Endothelial cell of umbilical vein (primary cell): Measurements from ENCODE around the gene PRR5L. TPM values are rescaled to one million over a fixed set of nuclear protein-coding genes. Genes with fewer than 3 reads are reported as not detected.
A peak's percentile ranks its signal among the peaks of the same experiment; 100 is the strongest.

ENCODE experiments used
- BruUV-seq: library from RNA; stranded (reverse); fragments of 400-500 nt; replicated peaks from 2 replicates; lab custom pipeline; 2021; lab: Mats Ljungman, UMichigan
- CTCF ChIA-PET: fragments of 300-600, 350-600 bp; sonication (Branson Sonifier 250); formaldehyde crosslinking; loops from one replicate; lab custom pipeline; 2021; ENCODE audit warnings: antibody characterized with exemption, inconsistent platforms; lab: Charles Lee
- POLR2A ChIA-PET: fragments of 300-600, 350-600 bp; sonication (Branson Sonifier 250); formaldehyde crosslinking; loops from one replicate; lab custom pipeline; 2021; ENCODE audit warnings: antibody characterized with exemption, inconsistent platforms; lab: Charles Lee
- DNase-seq: peaks from one replicate; pipeline ENCODE4 v3.0.0-alpha.2; 2011; ENCODE audit warnings: low read depth, low spot score
- FAIRE-seq: peaks from 2 replicates; lab custom pipeline; 2011; peaks lifted over from hg19 to GRCh38; lab: Jason Lieb, UNC
- H2AFZ ChIP-seq: 2 replicates; pipeline ENCODE4 v1.6.0; 2012; ENCODE audit warnings: low read depth, low read length, control low read depth, inconsistent platforms
- H3K27ac ChIP-seq: 2 replicates; pipeline ENCODE4 v1.5.1; 2011; ENCODE audit warnings: low read depth, mild to moderate bottlenecking, control low read depth, low read length, moderate library complexity; ENCODE audit not compliant: insufficient read depth
- H3K27me3 ChIP-seq, 2 experiments: 2 replicates each; pipeline versions ENCODE4 v1.6.0 to v1.6.1; 2011; ENCODE audit warnings: low read length in 2 of 2, mixed read lengths in 1 of 2; ENCODE audit not compliant: control insufficient read depth in 2 of 2, insufficient read depth in 2 of 2
- H3K36me3 ChIP-seq, 2 experiments: 2 replicates in 1 of 2; 3 replicates in 1 of 2; pipeline ENCODE4 v1.5.1; 2011; ENCODE audit warnings: low read length in 2 of 2, mild to moderate bottlenecking in 1 of 2, moderate library complexity in 1 of 2; ENCODE audit not compliant: control insufficient read depth in 2 of 2, insufficient read depth in 2 of 2; ENCODE audit errors: extremely low read depth in 1 of 2
- H3K4me1 ChIP-seq: 3 replicates; pipeline ENCODE4 v1.5.1; 2011; ENCODE audit warnings: mild to moderate bottlenecking, low read length; ENCODE audit not compliant: control insufficient read depth, insufficient read depth; ENCODE audit errors: extremely low read depth
- H3K4me2 ChIP-seq: 2 replicates; pipeline ENCODE4 v1.6.1; 2011; ENCODE audit warnings: low read length, control low read depth, mixed read lengths; ENCODE audit not compliant: insufficient read depth
- H3K4me3 ChIP-seq, 3 experiments: fragments of 200-600 bp in 1 of 3; sonication (generic), shearing (Covaris generic) in 1 of 3; replicated peaks in 1 of 3; 2 replicates each; pipeline ENCODE4 v1.5.1; 2011 to 2016; ENCODE audit warnings: control low read depth in 3 of 3, low read length in 3 of 3, mild to moderate bottlenecking in 2 of 3, inconsistent platforms in 1 of 3, low read depth in 1 of 3, moderate library complexity in 1 of 3; ENCODE audit not compliant: insufficient read depth in 1 of 3
- H3K79me2 ChIP-seq: 2 replicates; pipeline ENCODE4 v1.6.0; 2012; ENCODE audit warnings: low read length, inconsistent platforms; ENCODE audit not compliant: control insufficient read depth, insufficient read depth
- H3K9ac ChIP-seq: replicated peaks from 2 replicates; pipeline ENCODE3; 2011; ENCODE audit warnings: low read length, control low read depth; ENCODE audit not compliant: insufficient read depth; ENCODE audit errors: extremely low read depth
- H3K9me1 ChIP-seq: replicated peaks from 3 replicates; pipeline ENCODE4 v1.6.0; 2011; ENCODE audit warnings: mild to moderate bottlenecking, low read length; ENCODE audit not compliant: control insufficient read depth, insufficient read depth; ENCODE audit errors: extremely low read depth
- H3K9me3 ChIP-seq: replicated peaks from 2 replicates; pipeline ENCODE4 v1.5.1; 2012; ENCODE audit warnings: low read length, inconsistent platforms; ENCODE audit not compliant: control insufficient read depth, insufficient read depth
- H4K20me1 ChIP-seq: replicated peaks from 2 replicates; pipeline ENCODE3; 2011; ENCODE audit warnings: mild to moderate bottlenecking, low read length; ENCODE audit not compliant: control insufficient read depth, insufficient read depth; ENCODE audit errors: extremely low read depth
- EZH2 ChIP-seq: IDR thresholded peaks from 2 replicates; pipeline ENCODE4 v1.6.1; 2012; ENCODE audit warnings: borderline replicate concordance, low read depth, mild to moderate bottlenecking, moderate library complexity, low read length, inconsistent platforms; ENCODE audit not compliant: severe bottlenecking
- FOS ChIP-seq: IDR thresholded peaks from 2 replicates; pipeline ENCODE4 v1.6.1; 2011; ENCODE audit warnings: mild to moderate bottlenecking, low read length, moderate library complexity, borderline replicate concordance; ENCODE audit not compliant: insufficient read depth
- GATA2 ChIP-seq: IDR thresholded peaks from 2 replicates; pipeline ENCODE4 v1.7.0; 2011; ENCODE audit warnings: low read depth, mild to moderate bottlenecking, moderate library complexity, mixed read lengths, low read length; ENCODE audit not compliant: insufficient read length, insufficient read depth
- JUN ChIP-seq: IDR thresholded peaks from 2 replicates; pipeline ENCODE4 v1.6.1; 2011; ENCODE audit warnings: borderline replicate concordance, low read depth; ENCODE audit not compliant: insufficient read length, insufficient read depth
- MYC ChIP-seq: IDR thresholded peaks from one replicate; pipeline ENCODE4 v1.6.1; 2011; ENCODE audit warnings: mild to moderate bottlenecking, low read depth, low read length
- POLR2A ChIP-seq: IDR thresholded peaks from 2 replicates; pipeline ENCODE4 v1.6.1; 2012; ENCODE audit warnings: low read depth, mild to moderate bottlenecking, control low read depth, low read length
- POLR2AphosphoS5 ChIP-seq: IDR thresholded peaks from 2 replicates; pipeline ENCODE4 v1.6.1; 2012; ENCODE audit warnings: low read depth, mild to moderate bottlenecking, control low read depth, low read length, moderate library complexity; ENCODE audit not compliant: insufficient read depth
- dilution Hi-C: fragments of 300-500 bp; cut with MboI; formaldehyde crosslinking; loops from one replicate; pipeline ENCODE4 v1.15.0; 2019; ENCODE audit warnings: low sequenced_read_pairs; ENCODE audit not compliant: extremely low pct_ligation_motif_present
- intact Hi-C: fragments of 100-400 bp; cut with micrococcal nuclease; formaldehyde crosslinking; loops from one replicate; pipeline ENCODE4 v1.10.0; 2022
- polyA plus RNA-seq, 4 experiments: library from polyadenylated mRNA; depleted of rRNA in 3 of 4; stranded (reverse) in 3 of 4; unstranded in 1 of 4; fragments of >200 nt; gene quantifications; 2 replicates each; pipeline versions ENCODE4 v1.2.1 to v1.2.3, GENCODE V29; 2011 to 2012; ENCODE audit warnings: missing spikeins in 1 of 4
- total RNA-seq: library from RNA; stranded (reverse); gene quantifications from 2 replicates; pipeline ENCODE4 v1.2.3, GENCODE V29; 2021
- TF ChIP-seq, protein P1 (sequence below), 2 donors: IDR thresholded peaks; 1 replicate in 1 of 2; 2 replicates in 1 of 2; pipeline ENCODE4 v1.5.1; 2011; ENCODE audit warnings: low read length in 2 of 2, mild to moderate bottlenecking in 2 of 2, moderate library complexity in 2 of 2, control low read depth in 1 of 2, inconsistent platforms in 1 of 2, low read depth in 1 of 2; ENCODE audit not compliant: insufficient read depth in 1 of 2; ENCODE audit errors: extremely low read depth in 1 of 2
- TF ChIP-seq, protein P2 (sequence below): IDR thresholded peaks from 2 replicates; pipeline ENCODE4 v1.6.1; 2011; ENCODE audit not compliant: insufficient read depth, insufficient read length

Gene PRR5L
- total and polyA plus RNA-seq, 2 donors (not counting 3 experiments of a cell fraction or from before 2014, with no cell fraction given) = 2.5 to 6.1 TPM

- Histone ChIP-seq H3K4me2 (no peak overlapping the region), H3K27ac (peak overlapping the region; percentile 33), H2AFZ (no peak overlapping the region), H3K9me3 (no peaks in the 10 kb centered on the region), H3K27me3 (no peaks in the 10 kb centered on the region), H3K4me3 (no peak overlapping the region), H3K4me1 (peaks cover 11% of the 10 kb centered on the region), H3K79me2 (no peaks in the 10 kb centered on the region), H4K20me1 (no peaks in the 10 kb centered on the region), H3K9ac (no peak overlapping the region), H3K9me1 (no peaks in the 10 kb centered on the region), H3K36me3 (no peaks in the 10 kb centered on the region)
- BruUV-seq = no TSS peak
- dilution Hi-C loops (no loop called here), intact Hi-C loops (loop anchor here (2.0 kb wide), 1 partner anchor 56 kb away; no protein-coding TSS in a partner anchor)
- DNase-seq (no peak), FAIRE-seq (no peak)
- ChIA-PET CTCF (interaction anchor here (1.0 to 1.9 kb wide), 2 partner anchors 10 to 13 kb away, joined by 4 to 5 read pairs; no protein-coding TSS in a partner anchor), POLR2A (no interaction called here)
- TF ChIP-seq, protein P1, sequence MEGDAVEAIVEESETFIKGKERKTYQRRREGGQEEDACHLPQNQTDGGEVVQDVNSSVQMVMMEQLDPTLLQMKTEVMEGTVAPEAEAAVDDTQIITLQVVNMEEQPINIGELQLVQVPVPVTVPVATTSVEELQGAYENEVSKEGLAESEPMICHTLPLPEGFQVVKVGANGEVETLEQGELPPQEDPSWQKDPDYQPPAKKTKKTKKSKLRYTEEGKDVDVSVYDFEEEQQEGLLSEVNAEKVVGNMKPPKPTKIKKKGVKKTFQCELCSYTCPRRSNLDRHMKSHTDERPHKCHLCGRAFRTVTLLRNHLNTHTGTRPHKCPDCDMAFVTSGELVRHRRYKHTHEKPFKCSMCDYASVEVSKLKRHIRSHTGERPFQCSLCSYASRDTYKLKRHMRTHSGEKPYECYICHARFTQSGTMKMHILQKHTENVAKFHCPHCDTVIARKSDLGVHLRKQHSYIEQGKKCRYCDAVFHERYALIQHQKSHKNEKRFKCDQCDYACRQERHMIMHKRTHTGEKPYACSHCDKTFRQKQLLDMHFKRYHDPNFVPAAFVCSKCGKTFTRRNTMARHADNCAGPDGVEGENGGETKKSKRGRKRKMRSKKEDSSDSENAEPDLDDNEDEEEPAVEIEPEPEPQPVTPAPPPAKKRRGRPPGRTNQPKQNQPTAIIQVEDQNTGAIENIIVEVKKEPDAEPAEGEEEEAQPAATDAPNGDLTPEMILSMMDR (IDR thresholded peaks at IDR 0.05; ENCODE audit: extremely low read depth in 1 of 2, insufficient read depth in 1 of 2, low read depth in 1 of 2, low read length in 2 of 2) = no peak
- TF ChIP-seq EZH2 = no peak
- no peak for TF ChIP-seq FOS
- no peak for TF ChIP-seq POLR2AphosphoS5
- TF ChIP-seq GATA2 = no peak
- no peak for TF ChIP-seq JUN
- TF ChIP-seq, protein P2, sequence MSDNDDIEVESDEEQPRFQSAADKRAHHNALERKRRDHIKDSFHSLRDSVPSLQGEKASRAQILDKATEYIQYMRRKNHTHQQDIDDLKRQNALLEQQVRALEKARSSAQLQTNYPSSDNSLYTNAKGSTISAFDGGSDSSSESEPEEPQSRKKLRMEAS = no peak
- TF ChIP-seq MYC = no peak
- TF ChIP-seq POLR2A = no peak
These were observed 136.7 kb downstream of the PRR5L start for GRCh38 chr11:36432738-36433137.
